Mesodermal cell (in vitro differentiated cells): Measurements from ENCODE around the gene SYT2.

Source experiments
- H3K27ac ChIP-seq: 2 replicates; pipeline ENCODE4 v1.7.0; 2013; ENCODE audit warnings: mild to moderate bottlenecking, low read depth, low read length, moderate library complexity; ENCODE audit not compliant: severe bottlenecking
- H3K36me3 ChIP-seq: 2 replicates; pipeline ENCODE4 v1.7.1; 2013; ENCODE audit warnings: mild to moderate bottlenecking, low read length, moderate library complexity; ENCODE audit not compliant: control insufficient read depth, insufficient read depth
- H3K4me1 ChIP-seq: one replicate; pipeline ENCODE4 v1.7.1; 2013; ENCODE audit warnings: mild to moderate bottlenecking, low read length; ENCODE audit not compliant: insufficient read depth, control insufficient read depth, poor library complexity, severe bottlenecking
- H3K4me3 ChIP-seq: 2 replicates; pipeline ENCODE4 v1.7.0; 2013; ENCODE audit warnings: low read length, control low read depth, mild to moderate bottlenecking; ENCODE audit not compliant: insufficient read depth, poor library complexity, severe bottlenecking; ENCODE audit errors: extremely low read depth
- H3K9me3 ChIP-seq: 2 replicates; pipeline ENCODE4 v1.7.1; 2013; ENCODE audit warnings: mild to moderate bottlenecking, low read length, moderate library complexity; ENCODE audit not compliant: control insufficient read depth
- WGBS, 2 experiments: methylation state at CpG; one replicate each; pipeline ENCODE4 v1.1.5; 2013; ENCODE audit warnings: missing lambda C conversion rate in 2 of 2; ENCODE audit not compliant: insufficient coverage in 2 of 2; 5-methylcytosine and 5-hydroxymethylcytosine counted together

The SYT2 gene

GRCh38 chr1:202679406-202680177, 30.7 kb downstream of the SYT2 start:
- H3K9me3 ChIP-seq = peaks cover 5% of the 10 kb centered on the region
- H3K27ac ChIP-seq = no peak overlapping the region
- 68 to 77% methylated on average over 4 of the region's 4 CpGs for WGBS, 2 experiments
- no peaks in the 10 kb centered on the region for H3K4me1 ChIP-seq
- H3K36me3 ChIP-seq = no peaks in the 10 kb centered on the region
- H3K4me3 ChIP-seq = no peak overlapping the region

GRCh38 chr1:202677433-202677832, 32.8 kb downstream of the SYT2 start:
- WGBS, 2 experiments = 78% methylated on average over 1 of the region's 2 CpGs; no CpG with 5 or more reads in 1 of the 2 experiments
- Histone ChIP-seq H3K27ac (no peak overlapping the region), H3K4me3 (no peak overlapping the region), H3K36me3 (no peaks in the 10 kb centered on the region), H3K4me1 (no peaks in the 10 kb centered on the region), H3K9me3 (peaks cover 5% of the 10 kb centered on the region)

- peaks cover 5% of the 10 kb centered on the region for H3K9me3 ChIP-seq
- H3K4me1 ChIP-seq = no peaks in the 10 kb centered on the region
- 92 to 100% methylated on average over 3 to 4 of the region's 5 CpGs for WGBS, 2 experiments
- H3K27ac ChIP-seq = no peak overlapping the region
- no peaks in the 10 kb centered on the region for H3K36me3 ChIP-seq
- no peak overlapping the region for H3K4me3 ChIP-seq
Measured at GRCh38 chr1:202673531-202673930, 36.7 kb downstream of the SYT2 start.

- no peaks in the 10 kb centered on the region for H3K36me3 ChIP-seq
- H3K4me1 ChIP-seq = no peaks in the 10 kb centered on the region
- no peak overlapping the region for H3K4me3 ChIP-seq
- WGBS, 2 experiments = 65 to 75% methylated on average over 4 to 5 of the region's 5 CpGs
- no peaks in the 10 kb centered on the region for H3K9me3 ChIP-seq
- no peak overlapping the region for H3K27ac ChIP-seq
Measured at GRCh38 chr1:202671399-202671798, 38.9 kb downstream of the SYT2 start.

GRCh38 chr1:202665417-202665816, 44.8 kb downstream of the SYT2 start:
- WGBS, 2 experiments = 80 to 90% methylated on average over 2 of the region's 3 CpGs

GRCh38 chr1:202664083-202664482, 46.2 kb downstream of the SYT2 start:
- Histone ChIP-seq H3K36me3 (no peaks in the 10 kb centered on the region), H3K27ac (no peak overlapping the region), H3K4me3 (no peak overlapping the region), H3K9me3 (no peaks in the 10 kb centered on the region), H3K4me1 (peaks cover 6% of the 10 kb centered on the region)
- WGBS, 2 experiments = 100% methylated on average over 1 of the region's 1 CpG; no CpG with 5 or more reads in 1 of the 2 experiments

More at GRCh38 chr1:202665417-202665816, 44.8 kb downstream of the SYT2 start:
- H3K36me3 ChIP-seq = no peaks in the 10 kb centered on the region
- no peak overlapping the region for H3K4me3 ChIP-seq
- H3K9me3 ChIP-seq = no peaks in the 10 kb centered on the region
- peaks cover 6% of the 10 kb centered on the region for H3K4me1 ChIP-seq
- no peak overlapping the region for H3K27ac ChIP-seq

- no peaks in the 10 kb centered on the region for H3K9me3 ChIP-seq
- no peak overlapping the region for H3K4me3 ChIP-seq
- H3K36me3 ChIP-seq = no peaks in the 10 kb centered on the region
- H3K4me1 ChIP-seq = peaks cover 6% of the 10 kb centered on the region
- no peak overlapping the region for H3K27ac ChIP-seq
- 73 to 78% methylated on average over 7 of the region's 10 CpGs for WGBS, 2 experiments
Measured at GRCh38 chr1:202663131-202663530, 47.1 kb downstream of the SYT2 start.

- Histone ChIP-seq H3K4me3 (no peak overlapping the region), H3K36me3 (no peaks in the 10 kb centered on the region), H3K9me3 (no peaks in the 10 kb centered on the region), H3K27ac (no peak overlapping the region), H3K4me1 (peaks cover 6% of the 10 kb centered on the region)
- 89 to 94% methylated on average over 4 to 5 of the region's 5 CpGs for WGBS, 2 experiments
Measured at GRCh38 chr1:202662081-202662480, 48.2 kb downstream of the SYT2 start.

GRCh38 chr1:202661136-202661845, 49.0 kb downstream of the SYT2 start:
- Histone ChIP-seq H3K4me1 (peaks cover 6% of the 10 kb centered on the region), H3K36me3 (no peaks in the 10 kb centered on the region), H3K27ac (no peak overlapping the region), H3K4me3 (no peak overlapping the region), H3K9me3 (no peaks in the 10 kb centered on the region)
- 77 to 79% methylated on average over 8 to 13 of the region's 13 CpGs for WGBS, 2 experiments

- no peaks in the 10 kb centered on the region for H3K36me3 ChIP-seq
- H3K9me3 ChIP-seq = no peaks in the 10 kb centered on the region
- H3K27ac ChIP-seq = no peak overlapping the region
- WGBS, 2 experiments = 64 to 86% methylated on average over 1 to 2 of the region's 3 CpGs
- peaks cover 6% of the 10 kb centered on the region for H3K4me1 ChIP-seq
- H3K4me3 ChIP-seq = no peak overlapping the region
Measured at GRCh38 chr1:202659974-202660373, 50.3 kb downstream of the SYT2 start.

- Histone ChIP-seq H3K36me3 (no peaks in the 10 kb centered on the region), H3K4me3 (no peak overlapping the region), H3K9me3 (no peaks in the 10 kb centered on the region), H3K4me1 (peaks cover 6% of the 10 kb centered on the region), H3K27ac (no peak overlapping the region)
- 64 to 73% methylated on average over 2 to 6 of the region's 6 CpGs for WGBS, 2 experiments
Measured at GRCh38 chr1:202659541-202659940, 50.7 kb downstream of the SYT2 start.
